HUDEP-2 (cell line): ENCODE results near the gene CPN2.

Experiments used
- DNase-seq, 76 experiments: peaks; one replicate each; lab custom pipeline; 2025; ENCODE audit not compliant: unreplicated experiment in 76 of 76; lab: John Stamatoyannopoulos, UW

CPN2 gene

GRCh38 chr3:194315088-194315964 is 35.8 kb downstream of the CPN2 start:
- peak in 71 of 76 experiments; percentile 5 to 84 (median 59) for DNase-seq

GRCh38 chr3:194314388-194315068 is 36.6 kb downstream of the CPN2 start:
- no peak for DNase-seq

- peak in 1 of 76 experiments; percentile 3 for DNase-seq
These were observed 37.4 kb downstream of the CPN2 start for GRCh38 chr3:194313560-194314387.

- peak in 1 of 76 experiments; percentile 1 for DNase-seq
These were observed 38.3 kb downstream of the CPN2 start for GRCh38 chr3:194312743-194313281.

GRCh38 chr3:194312186-194312742 is 38.9 kb downstream of the CPN2 start:
- DNase-seq: no peak

- DNase-seq: no peak
These were observed 40.1 kb downstream of the CPN2 start for GRCh38 chr3:194311000-194311399.

GRCh38 chr3:194310060-194310835 is 40.9 kb downstream of the CPN2 start:
- no peak for DNase-seq

GRCh38 chr3:194308601-194309449 is 42.3 kb downstream of the CPN2 start:
- DNase-seq: no peak

GRCh38 chr3:194307849-194308248 is 43.3 kb downstream of the CPN2 start:
- DNase-seq: no peak

GRCh38 chr3:194306771-194307640 is 44.1 kb downstream of the CPN2 start:
- DNase-seq: no peak

GRCh38 chr3:194306109-194306686 is 44.9 kb downstream of the CPN2 start:
- no peak for DNase-seq

GRCh38 chr3:194305356-194306108 is 45.6 kb downstream of the CPN2 start:
- DNase-seq: no peak

GRCh38 chr3:194304186-194304917 is 46.8 kb downstream of the CPN2 start:
- DNase-seq: no peak

- DNase-seq: no peak
These were observed 47.4 kb downstream of the CPN2 start for GRCh38 chr3:194303749-194304148.

- DNase-seq: no peak
These were observed 49.4 kb downstream of the CPN2 start for GRCh38 chr3:194301730-194302129.

GRCh38 chr3:194300936-194301335 is 50.2 kb downstream of the CPN2 start:
- no peak for DNase-seq
